ENCODE measurements around the gene LRMDA.

Gene LRMDA

DNA sequence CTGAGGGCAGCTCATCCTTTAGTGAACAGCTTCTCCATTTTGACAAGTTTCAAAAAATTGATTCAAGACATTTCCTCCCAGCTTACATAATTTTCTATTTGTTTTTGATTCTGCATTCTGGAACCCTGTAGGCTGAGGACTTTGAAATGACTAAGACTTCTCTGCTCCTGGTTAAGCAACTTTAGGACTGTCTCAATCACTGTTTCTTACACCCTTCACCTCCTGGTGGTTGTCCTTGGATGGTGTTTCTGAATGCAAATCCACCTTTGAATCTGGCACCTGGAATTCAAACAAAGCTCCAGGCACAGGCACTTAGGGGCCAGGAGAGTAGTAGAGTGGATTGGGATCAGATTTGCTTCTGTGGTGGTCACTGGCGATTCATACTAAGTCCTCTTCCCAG is 595.5 kb downstream of the LRMDA start:
- no peak overlapping the region for H3K27ac Mint-ChIP-seq
- no peak overlapping the region for H3K4me3 Mint-ChIP-seq
- H3K27me3 Mint-ChIP-seq (ENCODE audit: low read depth), result peaks cover 42% of the 10 kb centered on the region
- TF ChIP-seq, protein P1, sequence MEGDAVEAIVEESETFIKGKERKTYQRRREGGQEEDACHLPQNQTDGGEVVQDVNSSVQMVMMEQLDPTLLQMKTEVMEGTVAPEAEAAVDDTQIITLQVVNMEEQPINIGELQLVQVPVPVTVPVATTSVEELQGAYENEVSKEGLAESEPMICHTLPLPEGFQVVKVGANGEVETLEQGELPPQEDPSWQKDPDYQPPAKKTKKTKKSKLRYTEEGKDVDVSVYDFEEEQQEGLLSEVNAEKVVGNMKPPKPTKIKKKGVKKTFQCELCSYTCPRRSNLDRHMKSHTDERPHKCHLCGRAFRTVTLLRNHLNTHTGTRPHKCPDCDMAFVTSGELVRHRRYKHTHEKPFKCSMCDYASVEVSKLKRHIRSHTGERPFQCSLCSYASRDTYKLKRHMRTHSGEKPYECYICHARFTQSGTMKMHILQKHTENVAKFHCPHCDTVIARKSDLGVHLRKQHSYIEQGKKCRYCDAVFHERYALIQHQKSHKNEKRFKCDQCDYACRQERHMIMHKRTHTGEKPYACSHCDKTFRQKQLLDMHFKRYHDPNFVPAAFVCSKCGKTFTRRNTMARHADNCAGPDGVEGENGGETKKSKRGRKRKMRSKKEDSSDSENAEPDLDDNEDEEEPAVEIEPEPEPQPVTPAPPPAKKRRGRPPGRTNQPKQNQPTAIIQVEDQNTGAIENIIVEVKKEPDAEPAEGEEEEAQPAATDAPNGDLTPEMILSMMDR (IDR thresholded peaks at IDR 0.05; ENCODE audit: unreplicated experiment in 3 of 3), result no peak
- no peaks in the 10 kb centered on the region for H3K4me1 Mint-ChIP-seq
- no peaks in the 10 kb centered on the region for H3K36me3 Mint-ChIP-seq (ENCODE audit: low read depth)
- H3K9me3 Mint-ChIP-seq, result no peaks in the 10 kb centered on the region

DNA sequence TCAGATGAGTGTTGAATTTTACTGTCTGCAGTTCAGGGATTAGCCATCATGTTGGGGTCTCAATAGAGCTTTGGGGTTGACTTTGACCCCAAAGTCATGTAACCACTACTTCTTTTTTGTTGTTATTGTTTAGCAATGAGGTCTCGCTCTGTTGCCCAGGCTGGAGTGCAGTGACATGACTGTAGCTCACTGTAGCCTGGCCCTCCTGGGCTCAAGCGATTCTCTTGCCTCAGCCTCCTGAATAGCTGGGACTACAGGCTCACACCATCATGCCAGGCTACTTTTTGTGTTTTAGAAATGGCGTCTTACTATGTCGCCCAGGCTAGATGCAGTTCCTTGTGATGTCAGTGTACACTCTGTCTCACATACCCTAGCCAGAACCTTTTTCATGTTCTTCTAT is 598.4 kb downstream of the LRMDA start:
- H3K9me3 Mint-ChIP-seq, result no peaks in the 10 kb centered on the region
- no peak overlapping the region for H3K4me3 Mint-ChIP-seq

DNA sequence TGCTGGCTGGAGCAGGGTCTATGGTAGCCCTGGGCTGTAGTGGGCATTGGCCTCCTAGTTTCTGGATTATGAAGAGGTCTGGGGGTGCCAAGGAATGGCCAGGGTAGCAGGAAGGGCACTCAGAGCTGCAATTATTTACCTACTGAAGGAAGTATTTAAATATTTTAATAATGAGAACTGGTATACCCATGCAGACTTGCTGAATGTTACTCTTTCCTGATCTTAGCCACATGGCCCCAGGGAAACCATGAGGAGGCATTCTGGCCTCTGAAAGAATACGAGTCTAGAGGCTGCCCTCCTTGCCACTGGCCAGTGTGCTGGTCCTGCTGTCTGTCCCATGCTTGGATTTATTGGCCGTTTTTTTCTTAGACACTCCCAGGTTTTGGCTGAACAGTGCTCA is 599.7 kb downstream of the LRMDA start:
- no peaks in the 10 kb centered on the region for H3K9me3 Mint-ChIP-seq
- no peaks in the 10 kb centered on the region for H3K36me3 Mint-ChIP-seq (ENCODE audit: low read depth)
- peaks cover 41% of the 10 kb centered on the region for H3K27me3 Mint-ChIP-seq (ENCODE audit: low read depth)
- TF ChIP-seq, protein P1 (IDR thresholded peaks at IDR 0.05; ENCODE audit: unreplicated experiment in 3 of 3), result no peak
- no peak overlapping the region for H3K27ac Mint-ChIP-seq
- H3K4me3 Mint-ChIP-seq, result no peak overlapping the region
- peaks cover 31% of the 10 kb centered on the region for H3K4me1 Mint-ChIP-seq

More for the DNA sequence above, 598.4 kb downstream of the LRMDA start:
- peaks cover 18% of the 10 kb centered on the region for H3K4me1 Mint-ChIP-seq
- TF ChIP-seq, protein P1 (IDR thresholded peaks at IDR 0.05; ENCODE audit: unreplicated experiment in 3 of 3), result no peak
- peaks cover 52% of the 10 kb centered on the region for H3K27me3 Mint-ChIP-seq (ENCODE audit: low read depth)
- no peaks in the 10 kb centered on the region for H3K36me3 Mint-ChIP-seq (ENCODE audit: low read depth)
- H3K27ac Mint-ChIP-seq, result no peak overlapping the region

DNA sequence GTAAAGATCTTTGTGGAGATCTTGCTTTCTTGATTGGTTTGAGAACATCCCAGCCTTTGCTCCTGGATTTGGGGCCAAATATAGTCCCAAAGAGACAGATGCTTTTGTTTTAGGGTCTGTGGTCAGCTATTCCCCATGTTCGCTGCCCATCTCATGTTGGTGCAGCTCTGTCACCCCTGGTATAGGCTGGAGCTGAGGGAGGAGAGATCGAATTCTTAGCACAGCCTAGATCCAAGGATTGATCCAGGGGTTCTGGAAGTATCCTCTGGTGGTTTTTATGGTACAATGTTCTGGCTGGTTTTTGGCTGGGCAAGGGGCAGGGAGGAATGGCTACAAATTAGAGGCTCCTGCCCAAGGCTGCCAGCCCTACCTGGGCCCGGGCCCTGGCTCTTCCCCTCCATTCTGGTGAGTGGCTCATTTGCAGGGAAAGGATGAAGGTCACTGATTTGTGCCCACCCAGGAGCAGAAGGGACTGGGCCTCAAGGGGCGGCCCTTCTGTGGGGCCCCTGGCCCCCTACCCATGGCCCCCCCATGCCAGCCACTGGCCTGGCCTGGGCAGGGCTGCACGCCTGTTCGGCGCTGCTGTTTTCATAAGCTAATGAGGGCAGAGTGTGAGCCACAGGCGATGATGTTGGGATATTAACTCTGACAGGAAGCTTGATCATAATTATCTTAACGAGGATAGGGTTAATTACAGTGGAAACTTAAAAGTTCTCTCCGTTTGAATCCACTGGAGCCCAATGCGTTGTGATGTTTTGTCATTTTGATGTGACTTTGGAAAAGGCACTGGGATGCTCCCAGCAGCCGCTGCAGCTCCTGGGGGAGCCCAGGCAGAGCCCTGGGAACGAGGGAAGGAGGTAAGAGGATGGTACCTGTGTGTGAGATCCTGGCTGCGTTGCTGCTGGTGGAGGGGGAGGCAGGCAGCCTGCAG is 600.6 kb downstream of the LRMDA start:
- peaks cover 37% of the 10 kb centered on the region for H3K4me1 Mint-ChIP-seq
- TF ChIP-seq, protein P1 (IDR thresholded peaks at IDR 0.05; ENCODE audit: unreplicated experiment in 3 of 3), result no peak
- H3K36me3 Mint-ChIP-seq (ENCODE audit: low read depth), result no peaks in the 10 kb centered on the region
- H3K27ac Mint-ChIP-seq, result no peak overlapping the region
- H3K4me3 Mint-ChIP-seq, result no peak overlapping the region
- H3K9me3 Mint-ChIP-seq, result peaks cover 2% of the 10 kb centered on the region
- peaks cover 41% of the 10 kb centered on the region for H3K27me3 Mint-ChIP-seq (ENCODE audit: low read depth)

DNA sequence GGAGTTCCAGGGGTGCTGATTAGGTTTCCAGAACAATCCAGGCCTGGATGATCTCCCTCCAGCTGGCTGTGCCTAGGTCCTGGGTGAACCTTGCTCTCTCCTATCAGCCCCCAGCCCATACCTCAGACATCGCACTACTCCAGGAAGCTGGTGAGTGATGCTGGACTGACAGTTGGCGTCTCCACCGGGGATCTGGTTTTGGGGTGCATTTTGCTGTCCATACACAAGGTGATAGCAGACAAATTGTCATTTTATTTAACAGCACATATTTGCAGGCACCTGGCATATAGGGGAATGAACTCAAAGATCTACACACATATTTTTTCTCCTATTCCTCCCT is 601.2 kb downstream of the LRMDA start:
- H3K4me3 Mint-ChIP-seq, result no peak overlapping the region
- peaks cover 37% of the 10 kb centered on the region for H3K4me1 Mint-ChIP-seq
- no peak overlapping the region for H3K27ac Mint-ChIP-seq
- peaks cover 2% of the 10 kb centered on the region for H3K9me3 Mint-ChIP-seq
- no peaks in the 10 kb centered on the region for H3K36me3 Mint-ChIP-seq (ENCODE audit: low read depth)
- TF ChIP-seq, protein P1 (IDR thresholded peaks at IDR 0.05; ENCODE audit: unreplicated experiment in 3 of 3), result no peak
- H3K27me3 Mint-ChIP-seq (ENCODE audit: low read depth), result peaks cover 36% of the 10 kb centered on the region
